Spleen (tissue), 11 donors: ENCODE results near the gene COG8. TPM values are rescaled to one million over a fixed set of nuclear protein-coding genes. Genes with fewer than 3 reads are reported as not detected.

Experiments
- DNase-seq: peaks from one replicate; pipeline ENCODE4 v3.0.0-alpha.2; 2020
- H3K27ac ChIP-seq, 8 donors: fragments of 200-600 bp; sonication (generic) in 7 of 8; 1 replicate in 4 of 8; 2 replicates in 4 of 8; pipeline versions ENCODE4 v1.5.0 to v1.8.0; 2016 to 2021; ENCODE audit warnings: inconsistent platforms in 4 of 8, mild to moderate bottlenecking in 4 of 8, moderate library complexity in 1 of 8
- H3K27me3 ChIP-seq, 7 donors: fragments of 200-600 bp; sonication (generic) in 6 of 7; replicated peaks in 1 of 7; 1 replicate in 4 of 7; 2 replicates in 3 of 7; pipeline versions ENCODE4 v1.5.0 to v1.8.0; 2016 to 2021; ENCODE audit warnings: inconsistent platforms in 3 of 7, mild to moderate bottlenecking in 1 of 7
- H3K36me3 ChIP-seq, 6 donors: fragments of 200-600 bp; sonication (generic) in 5 of 6; 1 replicate in 4 of 6; 2 replicates in 2 of 6; pipeline versions ENCODE4 v1.5.0 to v1.8.0; 2016 to 2021; ENCODE audit warnings: inconsistent platforms in 2 of 6
- H3K4me1 ChIP-seq, 6 donors: fragments of 200-600 bp; sonication (generic) in 5 of 6; 1 replicate in 3 of 6; 2 replicates in 3 of 6; pipeline versions ENCODE4 v1.5.0 to v1.8.0; 2016 to 2021; ENCODE audit warnings: inconsistent platforms in 3 of 6
- H3K4me3 ChIP-seq, 8 donors: fragments of 200-600 bp; sonication (generic) in 7 of 8; 1 replicate in 4 of 8; 2 replicates in 4 of 8; pipeline versions ENCODE4 v1.5.0 to v1.8.0; 2016 to 2021; ENCODE audit warnings: inconsistent platforms in 4 of 8, mild to moderate bottlenecking in 4 of 8, moderate library complexity in 2 of 8
- H3K9me3 ChIP-seq, 8 donors: fragments of 200-600 bp; sonication (generic) in 7 of 8; 1 replicate in 4 of 8; 2 replicates in 4 of 8; pipeline versions ENCODE4 v1.5.0 to v1.8.0; 2016 to 2021; ENCODE audit warnings: inconsistent platforms in 4 of 8
- CTCF ChIP-seq, 11 experiments: fragments of 200-600 bp in 7 of 11; fragments of 450-650 bp in 4 of 11; sonication (generic) in 4 of 11; IDR thresholded peaks in 8 of 11; conservative IDR thresholded peaks in 3 of 11; 1 replicate in 7 of 11; 2 replicates in 4 of 11; pipeline versions ENCODE4 v1.4.0 to v1.8.0; 2016 to 2021; ENCODE audit warnings: antibody characterized with exemption in 11 of 11, inconsistent platforms in 4 of 11, mild to moderate bottlenecking in 1 of 11
- POLR2A ChIP-seq, 3 donors: fragments of 450-650 bp; IDR thresholded peaks; one replicate each; pipeline ENCODE4 v1.5.1; 2017; ENCODE audit warnings: antibody characterized with exemption in 3 of 3, mild to moderate bottlenecking in 1 of 3
- POLR2AphosphoS5 ChIP-seq, 3 donors: sonication (generic); formaldehyde crosslinking; IDR thresholded peaks; one replicate each; pipeline ENCODE4 v1.5.1; 2017; ENCODE audit warnings: antibody characterized with exemption in 3 of 3
- WGBS, 5 donors: extraction: QIAGEN DNeasy Blood & Tissue Kit in 3 of 5; methylation state at CpG; one replicate each; pipeline versions ENCODE4 v1.1.5 to v1.1.7; 2013 to 2018; 5-methylcytosine and 5-hydroxymethylcytosine counted together
- intact Hi-C: fragments of 100-400 bp; cut with DNase I; formaldehyde crosslinking; loops from one replicate; pipeline ENCODE4 v1.15.0; 2023; ENCODE audit warnings: low total_unique reads
- polyA plus RNA-seq, 3 donors: library from polyadenylated mRNA; stranded (reverse); fragments of 200-250 nt; gene quantifications; one replicate each; pipeline ENCODE4 v1.2.1, GENCODE V29; 2013
- total RNA-seq, 7 donors: library from RNA; depleted of rRNA in 3 of 7; stranded (reverse); fragments of >200 nt in 3 of 7; fragmentation: NEBNext Ultra II Directional in 4 of 7; extraction: Animal tissue kit (Norgen Biotek cat#: 25700) in 4 of 7; gene quantifications; one replicate each; pipeline versions ENCODE4 v1.1.0 to v1.2.1, GENCODE V29; 2016 to 2021
- donor health status: healthy with polysubstance abuse.
- donor health status: DM: no; HTN: no; CAD: no; lungs with moderate emphysema.
- donor health status: DM: no; HTN: no; CAD: no.
- donor health status: Bipolar disorder and iron deficiency.
- donor health status: healthy.
- donor health status: DM: no; HTN: no; CAD: no.
- donor health status: DM: yes; HTN: yes; CAD: no.

Gene COG8
- total and polyA plus RNA-seq, 10 donors = 13.8 to 54.3 (median 34.5) TPM

- no peak for DNase-seq
- no peaks in the 10 kb centered on the region for H3K9me3 ChIP-seq
- H3K27me3 ChIP-seq = no peaks in the 10 kb centered on the region
- intact Hi-C loops = no loop called here
- peaks cover 25 to 100% (median 90%) of the 10 kb centered on the region in 6 donors for H3K36me3 ChIP-seq
- H3K4me3 ChIP-seq = no peak overlapping the region
- 81 to 91% (median 83%) methylated on average over 5 to 10 of the region's 10 CpGs for WGBS, 5 donors
- TF ChIP-seq CTCF (IDR thresholded peaks at IDR 0.05 in 8 of 11, conservative IDR thresholded peaks at IDR 0.05 in 3 of 11) = no peak
- TF ChIP-seq POLR2AphosphoS5 (IDR thresholded peaks at IDR 0.05) = peak in 1 of 3 donors; percentile 48
- no peak overlapping the region for H3K27ac ChIP-seq
- H3K4me1 ChIP-seq = peaks cover 0 to 32% (median 6%) of the 10 kb centered on the region in 6 donors
Observed at GRCh38 chr16:69318911-69319289, 20.5 kb downstream of the COG8 start.

- Histone ChIP-seq H3K36me3 (peaks cover 25 to 100% (median 84%) of the 10 kb centered on the region in 6 donors), H3K4me3 (no peak overlapping the region), H3K4me1 (peaks cover 0 to 32% (median 9%) of the 10 kb centered on the region in 6 donors), H3K9me3 (no peaks in the 10 kb centered on the region), H3K27me3 (no peaks in the 10 kb centered on the region), H3K27ac (peak overlapping the region in 1 of 8 donors; percentile 4)
- 95 to 97% (median 96%) methylated on average over 29 to 30 of the region's 30 CpGs for WGBS, 5 donors
- intact Hi-C loops = no loop called here
- DNase-seq = no peak
- no peak for TF ChIP-seq POLR2A (IDR thresholded peaks at IDR 0.05)
- TF ChIP-seq CTCF (IDR thresholded peaks at IDR 0.05 in 8 of 11, conservative IDR thresholded peaks at IDR 0.05 in 3 of 11) = no peak
- no peak for TF ChIP-seq POLR2AphosphoS5 (IDR thresholded peaks at IDR 0.05)
Observed at GRCh38 chr16:69318177-69318910, 21.0 kb downstream of the COG8 start.

- TF ChIP-seq POLR2A (IDR thresholded peaks at IDR 0.05) (no peak), POLR2AphosphoS5 (IDR thresholded peaks at IDR 0.05) (peak in 1 of 3 donors; percentile 24), CTCF (IDR thresholded peaks at IDR 0.05 in 8 of 11, conservative IDR thresholded peaks at IDR 0.05 in 3 of 11) (no peak)
- H3K27me3 ChIP-seq = no peaks in the 10 kb centered on the region
- peak overlapping the region in 3 of 8 donors; percentile 15 to 58 (median 55) for H3K27ac ChIP-seq
- intact Hi-C loops = no loop called here
- H3K4me1 ChIP-seq = peaks cover 11 to 45% (median 26%) of the 10 kb centered on the region in 6 donors
- WGBS, 5 donors = 92 to 98% (median 94%) methylated on average over 17 of the region's 17 CpGs
- H3K36me3 ChIP-seq = peaks cover 25 to 87% (median 67%) of the 10 kb centered on the region in 6 donors
- DNase-seq = no peak
- H3K4me3 ChIP-seq = no peak overlapping the region
- no peaks in the 10 kb centered on the region for H3K9me3 ChIP-seq
Observed at GRCh38 chr16:69316595-69317034, 22.7 kb downstream of the COG8 start.

GRCh38 chr16:69315486-69316311, 23.7 kb downstream of the COG8 start:
- Histone ChIP-seq H3K36me3 (peaks cover 20 to 77% (median 58%) of the 10 kb centered on the region in 6 donors), H3K27me3 (no peaks in the 10 kb centered on the region), H3K4me3 (no peak overlapping the region), H3K9me3 (no peaks in the 10 kb centered on the region), H3K27ac (peak overlapping the region in 1 of 8 donors; percentile 58), H3K4me1 (peaks cover 11 to 48% (median 27%) of the 10 kb centered on the region in 6 donors)
- TF ChIP-seq CTCF (IDR thresholded peaks at IDR 0.05 in 8 of 11, conservative IDR thresholded peaks at IDR 0.05 in 3 of 11) (no peak), POLR2A (IDR thresholded peaks at IDR 0.05) (no peak), POLR2AphosphoS5 (IDR thresholded peaks at IDR 0.05) (no peak)
- intact Hi-C loops = no loop called here
- DNase-seq = no peak
- WGBS, 5 donors = 88 to 93% (median 89%) methylated on average over 29 to 30 of the region's 30 CpGs
